Stomach (tissue), 9 donors: ENCODE data around the gene SHOC2. TPM values are rescaled to one million over a fixed set of nuclear protein-coding genes. Genes with fewer than 3 reads are reported as not detected.

Experiments used
- DNase-seq, 2 donors: peaks; one replicate each; pipeline versions ENCODE4 v3.0.0 to v3.0.0-alpha.2; 2013 to 2019
- H3K27ac ChIP-seq, 5 donors: fragments of 200-600 bp in 4 of 5; sonication (generic) in 4 of 5; one replicate each; pipeline ENCODE4 v1.5.1; 2013 to 2019; ENCODE audit warnings: mild to moderate bottlenecking in 1 of 5, moderate library complexity in 1 of 5
- H3K27me3 ChIP-seq, 3 donors: fragments of 200-600 bp; sonication (generic); one replicate each; pipeline ENCODE4 v1.5.1; 2017 to 2019; ENCODE audit warnings: mixed run types in 1 of 3
- H3K36me3 ChIP-seq, 4 donors: fragments of 200-600 bp; sonication (generic); 1 replicate in 3 of 4; 2 replicates in 1 of 4; pipeline ENCODE4 v1.5.1; 2016 to 2019
- H3K4me1 ChIP-seq, 4 donors: fragments of 200-600 bp; sonication (generic); one replicate each; pipeline ENCODE4 v1.5.1; 2016 to 2019
- H3K4me3 ChIP-seq, 4 donors: fragments of 200-600 bp; sonication (generic) in 3 of 4; one replicate each; pipeline ENCODE4 v1.5.1; 2016 to 2019; ENCODE audit warnings: mild to moderate bottlenecking in 1 of 4
- H3K9me3 ChIP-seq, 4 donors: fragments of 200-600 bp; sonication (generic); one replicate each; pipeline ENCODE4 v1.5.1; 2016 to 2019
- CTCF ChIP-seq, 7 experiments: fragments of 450-650 bp in 4 of 7; fragments of 200-600 bp in 3 of 7; sonication (generic) in 3 of 7; IDR thresholded peaks; one replicate each; pipeline ENCODE4 v1.5.1; 2016 to 2019; ENCODE audit warnings: antibody characterized with exemption in 7 of 7, control low read depth in 2 of 7, mild to moderate bottlenecking in 1 of 7
- EP300 ChIP-seq: sonication (generic); formaldehyde crosslinking; IDR thresholded peaks from one replicate; pipeline ENCODE4 v1.6.1; 2017; ENCODE audit warnings: antibody characterized with exemption
- POLR2A ChIP-seq, 4 donors: fragments of 450-650 bp; IDR thresholded peaks; one replicate each; pipeline ENCODE4 v1.6.1; 2016; ENCODE audit warnings: antibody characterized with exemption in 4 of 4, control low read depth in 2 of 4, mild to moderate bottlenecking in 1 of 4, moderate library complexity in 1 of 4
- POLR2AphosphoS5 ChIP-seq, 3 donors: sonication (generic); formaldehyde crosslinking; IDR thresholded peaks; one replicate each; pipeline ENCODE4 v1.6.1; 2016; ENCODE audit warnings: antibody characterized with exemption in 3 of 3
- WGBS, 5 donors: extraction: QIAGEN DNeasy Blood & Tissue Kit in 3 of 5; methylation state at CpG; one replicate each; pipeline versions ENCODE4 v1.1.5 to v1.1.7; 2013 to 2018; 5-methylcytosine and 5-hydroxymethylcytosine counted together
- intact Hi-C: fragments of 100-400 bp; cut with DNase I; formaldehyde crosslinking; loops from one replicate; pipeline ENCODE4 v1.15.1; 2023; ENCODE audit warnings: low total_unique reads
- polyA plus RNA-seq, 3 donors: library from polyadenylated mRNA; stranded (reverse); fragments of 200-250 nt; gene quantifications; one replicate each; pipeline ENCODE4 v1.2.3, GENCODE V29; 2013
- total RNA-seq, 5 donors: library from RNA; depleted of rRNA; stranded (reverse); fragments of >200 nt; gene quantifications; one replicate each; pipeline versions ENCODE4 v1.1.0 to v1.2.3, GENCODE V29; 2014 to 2016
- donor health status: healthy with polysubstance abuse.
- donor health status: Bipolar disorder and iron deficiency.
- donor health status: healthy.

The SHOC2 gene
- total and polyA plus RNA-seq, 8 donors = 13.2 to 550 (median 37.6) TPM

GRCh38 chr10:110893559-110894179 is 25.7 kb upstream of the SHOC2 start:
- DNase-seq = peak in 1 of 2 donors; percentile 66
- no peak overlapping the region for H3K4me3 ChIP-seq
- H3K9me3 ChIP-seq = no peaks in the 10 kb centered on the region
- H3K4me1 ChIP-seq = peaks cover 0 to 77% (median 38%) of the 10 kb centered on the region in 4 donors
- H3K27ac ChIP-seq = no peak overlapping the region
- intact Hi-C loops = loop anchor here (10.0 kb wide), 1 partner anchor 89 kb away; no protein-coding TSS in a partner anchor
- TF ChIP-seq CTCF (IDR thresholded peaks at IDR 0.05) (peak in 4 of 7 experiments; percentile 36 to 66 (median 54)), POLR2AphosphoS5 (IDR thresholded peaks at IDR 0.05) (peak in 2 of 3 donors; percentile 6 to 8), EP300 (no peak), POLR2A (IDR thresholded peaks at IDR 0.05) (no peak)
- H3K27me3 ChIP-seq = no peaks in the 10 kb centered on the region
- peaks cover 18 to 95% (median 86%) of the 10 kb centered on the region in 4 donors for H3K36me3 ChIP-seq
- WGBS, 5 donors = 11 to 26% (median 16%) methylated on average over 4 of the region's 4 CpGs

GRCh38 chr10:110897184-110897583 is 22.2 kb upstream of the SHOC2 start:
- intact Hi-C loops = loop anchor here (10.0 kb wide), 1 partner anchor 92 kb away; no protein-coding TSS in a partner anchor
- no peak overlapping the region for H3K4me3 ChIP-seq
- no peaks in the 10 kb centered on the region for H3K9me3 ChIP-seq
- no peak overlapping the region for H3K27ac ChIP-seq
- H3K27me3 ChIP-seq = no peaks in the 10 kb centered on the region
- 66 to 81% (median 76%) methylated on average over 1 of the region's 1 CpG for WGBS, 5 donors
- peaks cover 0 to 58% (median 34%) of the 10 kb centered on the region in 4 donors for H3K4me1 ChIP-seq
- TF ChIP-seq POLR2A (IDR thresholded peaks at IDR 0.05) (no peak), POLR2AphosphoS5 (IDR thresholded peaks at IDR 0.05) (no peak), EP300 (no peak), CTCF (IDR thresholded peaks at IDR 0.05) (no peak)
- no peak for DNase-seq
- H3K36me3 ChIP-seq = peaks cover 28 to 95% (median 87%) of the 10 kb centered on the region in 4 donors

GRCh38 chr10:110898391-110898790 is 21.0 kb upstream of the SHOC2 start:
- TF ChIP-seq POLR2AphosphoS5 (IDR thresholded peaks at IDR 0.05) (no peak), EP300 (no peak)
- intact Hi-C loops = loop anchor here (10.0 kb wide), 1 partner anchor 94 kb away; no protein-coding TSS in a partner anchor
- no peak overlapping the region for H3K4me3 ChIP-seq
- H3K27ac ChIP-seq = no peak overlapping the region
- no peaks in the 10 kb centered on the region for H3K27me3 ChIP-seq
- peaks cover 25 to 90% (median 82%) of the 10 kb centered on the region in 4 donors for H3K36me3 ChIP-seq
- no peak for DNase-seq
- H3K4me1 ChIP-seq = peaks cover 0 to 55% (median 30%) of the 10 kb centered on the region in 4 donors
- no peaks in the 10 kb centered on the region for H3K9me3 ChIP-seq

GRCh38 chr10:110900983-110901382 is 18.4 kb upstream of the SHOC2 start:
- Histone ChIP-seq H3K36me3 (peaks cover 22 to 76% (median 60%) of the 10 kb centered on the region in 4 donors), H3K4me3 (no peak overlapping the region), H3K9me3 (no peaks in the 10 kb centered on the region), H3K27me3 (no peaks in the 10 kb centered on the region), H3K27ac (no peak overlapping the region), H3K4me1 (peaks cover 0 to 31% (median 15%) of the 10 kb centered on the region in 4 donors)
- TF ChIP-seq CTCF (IDR thresholded peaks at IDR 0.05) (no peak), POLR2AphosphoS5 (IDR thresholded peaks at IDR 0.05) (no peak), EP300 (no peak), POLR2A (IDR thresholded peaks at IDR 0.05) (no peak)
- DNase-seq = no peak
- WGBS, 5 donors = 91 to 98% (median 95%) methylated on average over 2 of the region's 2 CpGs
- intact Hi-C loops = no loop called here
